Brain microvascular endothelial cell (primary cell): Measurements from ENCODE around the gene LRRC56.

Experiments
- DNase-seq: peaks from one replicate; pipeline ENCODE4 v3.0.0-alpha.2; 2020
- H3K27ac ChIP-seq: fragments of 250-450 bp; sonication (Bioruptor Pico); 2 replicates; pipeline ENCODE4 v1.5.1; 2020; ENCODE audit warnings: mild to moderate bottlenecking, moderate library complexity
- H3K27me3 ChIP-seq: fragments of 250-450 bp; sonication (Bioruptor Pico); replicated peaks from 2 replicates; pipeline ENCODE4 v1.5.1; 2020; ENCODE audit warnings: mild to moderate bottlenecking
- H3K36me3 ChIP-seq: fragments of 250-450 bp; sonication (Bioruptor Pico); replicated peaks from 2 replicates; pipeline ENCODE4 v1.5.1; 2020; ENCODE audit warnings: mild to moderate bottlenecking
- H3K4me3 ChIP-seq: 2 replicates; pipeline ENCODE4 v1.5.1; 2011; ENCODE audit warnings: low read depth, mild to moderate bottlenecking, control low read depth, low read length, moderate library complexity
- in situ Hi-C: cut with HindIII; loops from 2 replicates; pipeline ENCODE4 v1.10.0; 2017; ENCODE audit warnings: low sequenced_read_pairs, low pct_ligation_motif_present
- TF ChIP-seq, protein P1 (sequence below): IDR thresholded peaks from 2 replicates; pipeline ENCODE4 v1.5.1; 2011; ENCODE audit warnings: low read depth, mild to moderate bottlenecking, moderate library complexity, low read length, control low read depth, inconsistent platforms; ENCODE audit errors: missing control alignments

LRRC56 gene

DNA sequence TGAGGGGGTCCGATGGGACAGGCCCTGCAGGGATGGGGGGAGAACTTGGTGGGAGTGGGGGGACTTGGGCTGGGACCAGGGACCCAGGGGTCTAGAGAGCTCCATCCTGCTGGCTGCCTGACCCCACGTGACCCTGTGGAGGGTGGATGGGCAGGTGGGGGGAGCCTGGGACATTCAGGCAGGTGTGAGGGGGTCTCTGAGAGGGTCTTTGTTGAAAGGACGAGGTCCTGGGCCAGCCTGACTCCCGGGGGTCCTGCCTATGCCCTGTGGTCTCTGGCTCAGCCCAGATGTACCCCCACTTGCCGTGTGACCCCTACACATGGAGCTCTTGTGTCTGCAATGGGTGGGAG lies 7.5 kb downstream of the LRRC56 start:
- DNase-seq: no peak
- in situ Hi-C loops: no loop called here
- Histone ChIP-seq H3K4me3 (no peak overlapping the region), H3K27me3 (no peaks in the 10 kb centered on the region), H3K27ac (no peak overlapping the region), H3K36me3 (no peaks in the 10 kb centered on the region)
- TF ChIP-seq, protein P1, sequence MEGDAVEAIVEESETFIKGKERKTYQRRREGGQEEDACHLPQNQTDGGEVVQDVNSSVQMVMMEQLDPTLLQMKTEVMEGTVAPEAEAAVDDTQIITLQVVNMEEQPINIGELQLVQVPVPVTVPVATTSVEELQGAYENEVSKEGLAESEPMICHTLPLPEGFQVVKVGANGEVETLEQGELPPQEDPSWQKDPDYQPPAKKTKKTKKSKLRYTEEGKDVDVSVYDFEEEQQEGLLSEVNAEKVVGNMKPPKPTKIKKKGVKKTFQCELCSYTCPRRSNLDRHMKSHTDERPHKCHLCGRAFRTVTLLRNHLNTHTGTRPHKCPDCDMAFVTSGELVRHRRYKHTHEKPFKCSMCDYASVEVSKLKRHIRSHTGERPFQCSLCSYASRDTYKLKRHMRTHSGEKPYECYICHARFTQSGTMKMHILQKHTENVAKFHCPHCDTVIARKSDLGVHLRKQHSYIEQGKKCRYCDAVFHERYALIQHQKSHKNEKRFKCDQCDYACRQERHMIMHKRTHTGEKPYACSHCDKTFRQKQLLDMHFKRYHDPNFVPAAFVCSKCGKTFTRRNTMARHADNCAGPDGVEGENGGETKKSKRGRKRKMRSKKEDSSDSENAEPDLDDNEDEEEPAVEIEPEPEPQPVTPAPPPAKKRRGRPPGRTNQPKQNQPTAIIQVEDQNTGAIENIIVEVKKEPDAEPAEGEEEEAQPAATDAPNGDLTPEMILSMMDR: no peak

DNA sequence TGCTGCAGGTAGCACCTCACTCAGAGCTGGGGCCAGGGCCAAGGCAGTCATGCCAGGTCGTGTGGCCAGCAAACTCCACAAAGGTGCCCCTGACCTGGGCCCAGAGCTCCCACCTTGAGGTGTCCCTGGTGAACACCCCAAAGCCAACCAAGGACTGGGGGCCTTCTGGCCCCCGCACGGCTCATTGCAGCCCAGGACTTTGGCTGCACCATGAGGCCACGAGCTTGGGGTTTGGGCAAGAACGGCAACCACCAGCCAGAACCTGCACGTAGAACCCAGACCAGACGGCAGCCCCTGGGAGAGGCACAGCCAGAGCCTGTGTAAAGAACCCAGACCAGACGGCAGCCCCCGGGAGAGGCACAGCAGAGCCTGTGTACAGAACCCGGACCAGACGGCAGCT lies 7.8 kb downstream of the LRRC56 start:
- H3K36me3 ChIP-seq: no peaks in the 10 kb centered on the region
- no peaks in the 10 kb centered on the region for H3K27me3 ChIP-seq
- TF ChIP-seq, protein P1: no peak
- H3K27ac ChIP-seq: no peak overlapping the region
- DNase-seq: no peak
- H3K4me3 ChIP-seq: no peak overlapping the region
- in situ Hi-C loops: no loop called here

DNA sequence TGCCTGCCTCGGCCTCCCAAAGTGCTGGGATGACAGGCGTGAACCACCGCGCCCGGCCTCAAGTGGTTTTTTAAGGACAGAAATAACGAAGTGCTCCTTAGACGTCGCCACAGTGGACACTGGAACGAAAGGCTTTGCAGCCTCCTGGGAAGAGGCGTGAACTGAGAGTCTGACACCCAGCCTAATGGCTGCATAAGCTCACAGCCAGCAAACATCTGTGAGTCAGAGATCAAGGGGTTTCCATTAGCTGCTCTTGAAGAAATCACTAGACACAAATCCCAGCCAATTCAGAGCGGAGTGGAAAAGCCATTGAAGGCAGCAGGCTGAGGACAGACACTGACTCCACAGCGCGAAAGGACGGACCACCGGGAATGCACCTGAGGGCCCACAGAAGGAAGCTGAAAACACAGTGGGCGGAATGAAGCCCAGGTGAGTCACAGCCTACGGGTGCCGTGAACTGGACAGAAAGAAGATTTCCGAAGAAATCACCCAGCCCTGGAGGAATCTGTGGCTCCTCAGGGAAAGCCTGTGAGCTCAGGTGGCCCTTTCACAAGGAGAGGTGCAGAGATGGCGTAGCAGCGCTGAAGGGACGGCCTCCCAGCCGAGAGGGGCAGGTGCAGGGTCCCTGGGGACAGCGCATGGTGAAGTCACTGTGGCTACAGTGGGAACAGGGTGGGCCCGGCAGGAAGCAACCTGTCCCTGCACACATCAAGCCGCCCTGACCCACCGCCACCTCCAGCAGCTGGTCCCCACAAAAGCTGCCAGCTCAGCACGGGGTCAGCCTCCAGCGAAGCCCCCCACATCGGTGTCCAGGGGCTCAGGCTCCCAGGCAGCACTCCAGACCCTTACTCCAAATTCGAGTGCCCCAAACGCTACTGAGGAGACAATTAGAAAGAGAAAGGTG lies 11.6 kb downstream of the LRRC56 start:
- Histone ChIP-seq H3K27ac (no peak overlapping the region), H3K27me3 (no peaks in the 10 kb centered on the region), H3K36me3 (no peaks in the 10 kb centered on the region), H3K4me3 (no peak overlapping the region)
- no peak for DNase-seq
- in situ Hi-C loops: no loop called here
- TF ChIP-seq, protein P1: no peak

DNA sequence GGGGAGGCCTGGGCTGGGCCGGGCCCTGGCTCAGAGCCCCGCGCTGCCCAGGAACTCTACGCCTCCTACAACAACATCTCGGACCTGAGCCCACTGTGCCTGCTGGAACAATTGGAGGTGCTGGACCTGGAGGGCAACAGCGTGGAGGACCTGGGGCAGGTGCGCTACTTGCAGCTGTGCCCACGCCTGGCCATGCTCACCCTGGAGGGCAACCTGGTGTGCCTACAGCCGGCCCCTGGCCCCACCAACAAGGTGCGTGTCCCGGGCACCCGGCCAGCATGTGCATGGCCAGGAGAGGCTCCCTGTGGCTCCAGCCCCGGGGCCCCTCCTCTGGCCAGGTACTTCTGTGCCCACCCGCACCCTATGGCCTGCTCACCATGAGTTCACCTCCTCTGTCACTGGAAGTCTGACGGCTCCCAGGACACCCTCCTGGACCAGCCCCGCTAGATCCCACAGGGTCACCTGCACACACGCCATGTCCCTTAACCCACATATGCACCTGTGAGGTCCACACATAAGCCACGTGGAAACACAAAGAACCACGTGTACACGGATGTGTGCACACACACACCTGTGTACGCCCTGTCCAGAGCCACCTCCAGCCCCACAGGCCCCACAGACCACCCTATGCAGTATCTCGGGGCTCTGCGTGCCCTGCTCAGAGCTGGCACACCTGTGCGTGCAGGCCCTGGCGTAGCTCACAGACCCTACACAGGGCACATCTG lies 12.9 kb downstream of the LRRC56 start:
- Histone ChIP-seq H3K36me3 (no peaks in the 10 kb centered on the region), H3K27ac (no peak overlapping the region), H3K27me3 (peaks cover 9% of the 10 kb centered on the region), H3K4me3 (no peak overlapping the region)
- in situ Hi-C loops: no loop called here
- TF ChIP-seq, protein P1: no peak
- no peak for DNase-seq

DNA sequence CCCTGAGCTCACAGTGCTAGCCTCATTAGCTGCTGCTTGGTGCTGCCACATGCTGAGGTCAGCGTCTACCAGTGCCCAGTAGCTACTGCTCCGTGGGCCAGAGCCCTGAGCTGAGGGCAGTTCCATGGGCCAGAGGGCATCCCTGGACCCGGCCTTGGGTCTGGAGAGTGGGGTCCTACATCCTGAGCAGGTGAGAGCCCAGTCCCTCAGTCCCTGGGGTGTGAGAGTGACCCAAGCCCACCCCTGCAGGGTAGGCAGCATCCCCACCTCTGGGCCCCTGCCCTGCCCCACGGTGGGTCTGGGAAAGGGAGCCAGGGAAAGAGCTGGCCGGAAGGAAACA lies 13.4 kb downstream of the LRRC56 start:
- in situ Hi-C loops: no loop called here
- no peak overlapping the region for H3K27ac ChIP-seq

More for the DNA sequence above, 13.4 kb downstream of the LRRC56 start:
- Histone ChIP-seq H3K27me3 (peaks cover 14% of the 10 kb centered on the region), H3K36me3 (no peaks in the 10 kb centered on the region), H3K4me3 (no peak overlapping the region)
- TF ChIP-seq, protein P1: no peak
- no peak for DNase-seq
